DOHH2 (cell line): ENCODE data around the gene NOP16.

Source experiments
- CTCF ChIP-seq: fragments of 200-600 bp; sonication (generic); IDR thresholded peaks from one replicate; pipeline ENCODE4 v1.5.1; 2014; ENCODE audit warnings: antibody characterized with exemption, mild to moderate bottlenecking, low read depth, low read length; ENCODE audit not compliant: poor library complexity, severe bottlenecking
- EZH2phosphoT487 ChIP-seq: fragments of 200-600 bp; sonication (generic); IDR thresholded peaks from 2 replicates; pipeline ENCODE4 v1.6.1; 2017; ENCODE audit warnings: borderline replicate concordance, mild to moderate bottlenecking, antibody characterized with exemption, low read length, moderate library complexity, mixed read lengths

DNA sequence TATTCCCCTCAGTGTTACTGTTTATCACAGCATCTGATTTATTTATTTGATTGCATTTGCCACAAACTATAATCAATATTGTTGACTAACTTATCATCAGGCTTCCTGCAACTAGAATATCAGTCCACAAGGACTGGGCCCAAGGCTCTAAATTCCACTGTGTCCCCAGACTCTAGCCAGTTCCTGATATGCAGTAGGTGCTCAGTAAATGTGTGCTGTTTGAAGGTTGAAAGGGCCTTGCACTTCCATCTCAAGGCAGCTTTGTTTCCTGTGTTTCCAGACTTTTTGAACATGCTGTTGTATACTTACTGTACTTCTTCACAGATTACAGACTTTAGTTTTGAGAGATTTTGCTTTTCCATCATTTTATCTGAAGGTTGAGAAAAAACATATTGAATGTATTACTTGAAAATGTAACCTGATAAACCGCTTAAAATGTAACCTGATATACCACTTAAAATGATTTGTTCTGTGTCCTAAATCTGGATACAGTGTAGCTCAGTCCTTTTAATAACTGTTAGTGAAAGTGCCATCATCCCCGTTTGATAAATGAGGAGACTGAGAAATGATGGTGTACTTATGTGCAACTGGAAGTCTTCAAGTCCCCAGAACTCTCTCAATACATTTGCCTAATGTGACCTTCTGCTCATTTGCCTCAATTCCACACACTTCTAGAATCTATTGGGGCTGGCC, 45.5 kb downstream of the NOP16 start:
- TF ChIP-seq CTCF = no peak
- TF ChIP-seq EZH2phosphoT487 = no peak
